ENCODE measurements around the gene DIAPH3.

DIAPH3 gene

GRCh38 chr13:59665184-59665583 lies 498.5 kb downstream of the DIAPH3 start:
- no peak for DNase-seq

DNA sequence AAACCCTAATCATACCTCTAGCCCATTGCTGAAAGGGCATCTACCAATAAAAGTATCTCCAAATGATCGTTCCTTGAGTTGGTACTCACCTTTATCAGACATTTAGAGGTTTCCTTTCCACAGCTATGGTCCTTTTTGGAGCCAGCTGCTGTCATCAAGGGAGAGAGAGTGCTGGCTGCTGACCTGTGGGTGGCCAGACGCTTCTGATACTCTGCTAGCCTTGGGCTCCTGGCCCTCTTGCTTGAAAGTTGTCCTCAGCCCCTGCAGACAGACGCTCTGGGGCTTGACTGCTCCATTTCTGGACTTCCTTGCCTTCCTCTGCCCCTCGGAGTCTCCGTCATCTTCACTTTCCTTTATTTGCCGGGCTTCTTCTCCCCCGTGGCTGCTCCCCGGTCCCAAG lies 499.1 kb downstream of the DIAPH3 start:
- DNase-seq, result no peak

DNA sequence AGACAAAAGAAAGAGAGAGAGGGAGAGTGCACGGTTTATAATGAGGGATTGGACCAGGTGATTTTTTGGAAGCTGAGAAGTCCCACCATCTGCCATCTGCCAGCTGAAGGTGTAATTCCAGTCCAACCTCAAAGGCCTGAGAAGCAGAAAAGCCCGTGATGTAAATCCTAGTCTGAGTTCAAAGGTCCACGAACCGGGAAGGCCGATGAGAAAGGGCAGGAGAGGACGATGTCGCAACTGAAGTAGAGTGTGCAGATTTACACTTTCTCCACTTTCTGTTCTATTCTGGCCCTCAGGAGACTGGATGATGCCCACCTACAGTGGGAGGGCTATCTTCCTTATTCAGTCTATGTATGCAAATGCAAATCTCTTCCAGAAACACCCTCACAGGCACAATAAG lies 500.0 kb downstream of the DIAPH3 start:
- DNase-seq, result no peak

DNA sequence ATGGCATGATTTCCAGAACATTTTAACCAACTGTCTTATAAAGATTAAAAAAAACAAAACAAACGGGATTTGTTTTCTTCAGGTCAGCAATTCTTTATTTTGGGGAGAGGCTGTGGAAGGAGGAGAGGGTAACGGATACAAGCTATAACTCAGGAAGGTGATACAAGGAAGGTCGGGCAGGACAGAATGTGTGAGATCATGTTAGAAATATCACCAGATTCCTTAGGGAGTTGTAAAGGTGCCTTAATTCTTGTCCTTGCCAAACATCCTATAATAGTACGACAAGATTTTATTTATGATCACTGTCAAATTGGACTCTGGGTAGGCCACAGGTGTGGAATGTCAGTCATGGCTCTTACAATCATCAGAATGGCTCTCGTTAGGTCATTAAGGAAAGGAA lies 503.1 kb downstream of the DIAPH3 start:
- no peak for DNase-seq

DNA sequence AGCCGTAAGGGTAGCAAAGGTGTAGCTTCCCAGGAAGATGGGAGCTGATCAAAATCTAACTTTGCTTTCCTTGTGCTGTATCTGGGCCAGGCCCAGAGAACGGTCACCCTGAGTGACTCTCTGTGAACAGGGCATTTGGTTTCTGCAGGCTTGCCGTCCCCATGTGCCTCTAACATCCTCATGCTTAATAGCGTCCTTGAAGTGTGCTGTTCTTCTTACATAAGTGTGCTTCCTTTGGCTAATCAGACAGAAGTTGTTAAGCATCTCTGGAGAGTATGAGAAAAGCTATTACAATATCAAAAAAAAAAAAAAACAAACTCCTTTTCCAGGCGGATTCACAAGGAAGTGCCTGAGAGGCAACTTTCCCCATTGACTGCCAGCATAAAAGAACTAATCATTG lies 503.7 kb downstream of the DIAPH3 start:
- DNase-seq, result no peak

- DNase-seq, result no peak
Observed at GRCh38 chr13:59658738-59659330, 504.9 kb downstream of the DIAPH3 start.

GRCh38 chr13:59658027-59658737 lies 505.5 kb downstream of the DIAPH3 start:
- DNase-seq, result no peak

DNA sequence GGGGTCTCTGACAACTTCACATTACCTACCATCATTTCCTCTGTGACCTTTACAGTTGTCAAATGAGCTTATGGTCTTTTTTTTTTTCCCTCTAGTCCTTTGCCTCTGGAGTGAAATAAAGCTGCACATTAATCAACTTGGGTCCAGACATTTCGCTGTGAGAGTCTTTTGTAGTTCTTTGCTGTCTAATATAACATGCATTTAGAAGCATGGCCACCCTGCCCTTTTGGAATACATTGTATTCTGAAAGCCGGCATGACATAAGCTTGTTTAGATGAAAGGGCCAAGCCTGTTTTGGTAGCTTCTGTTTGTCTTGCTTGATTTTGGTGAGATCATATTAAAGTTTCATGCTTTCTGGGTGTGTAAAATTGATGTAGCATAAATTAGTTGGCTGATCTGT lies 509.8 kb downstream of the DIAPH3 start:
- DNase-seq, result no peak

GRCh38 chr13:59651479-59651878 lies 512.2 kb downstream of the DIAPH3 start:
- DNase-seq, result no peak

- no peak for DNase-seq
Observed at GRCh38 chr13:59643906-59644626, 519.7 kb downstream of the DIAPH3 start.

DNA sequence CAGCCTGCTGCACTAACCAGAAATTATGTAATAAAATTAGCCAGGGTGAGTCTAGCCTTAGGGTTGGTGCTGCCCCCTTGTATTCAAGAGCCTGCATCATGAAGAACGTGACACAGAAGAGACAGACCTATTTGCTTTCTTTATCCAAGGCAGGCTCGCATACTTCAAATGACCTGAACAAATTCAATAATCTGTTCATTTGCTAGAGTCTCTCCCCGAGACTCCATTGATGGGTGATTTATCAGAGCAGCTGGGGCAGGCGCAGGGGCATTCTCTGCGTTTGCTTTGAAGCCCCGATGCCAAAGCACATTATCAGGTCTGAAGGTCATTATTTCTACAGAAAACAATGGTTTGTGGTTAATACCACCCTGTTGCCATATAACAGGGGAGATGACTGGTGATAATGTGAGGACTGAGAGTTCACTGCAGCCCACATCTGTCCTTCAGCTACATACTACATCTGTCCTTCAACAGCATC lies 520.3 kb downstream of the DIAPH3 start:
- no peak for DNase-seq

DNA sequence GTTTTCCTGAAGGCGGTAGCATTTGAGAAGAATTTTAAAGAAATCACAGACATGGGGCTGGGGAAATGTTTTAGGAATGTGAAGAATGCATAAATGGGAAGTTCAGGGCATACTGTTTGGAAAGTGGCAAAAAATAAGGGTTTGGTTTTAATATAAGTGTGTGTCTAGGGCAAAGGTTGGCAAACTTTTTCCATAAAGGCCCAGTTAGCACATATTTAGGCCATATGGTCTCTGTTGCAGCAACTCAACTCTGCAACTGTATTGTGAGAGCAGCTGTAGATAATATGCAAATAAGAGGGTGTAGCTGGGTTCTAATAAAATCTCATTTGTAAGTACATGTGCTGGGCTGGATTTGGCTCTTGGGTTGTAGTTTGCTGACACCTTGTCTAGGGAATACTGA lies 521.9 kb downstream of the DIAPH3 start:
- no peak for DNase-seq

- no peak for DNase-seq
Observed at GRCh38 chr13:59641261-59641660, 522.5 kb downstream of the DIAPH3 start.

DNA sequence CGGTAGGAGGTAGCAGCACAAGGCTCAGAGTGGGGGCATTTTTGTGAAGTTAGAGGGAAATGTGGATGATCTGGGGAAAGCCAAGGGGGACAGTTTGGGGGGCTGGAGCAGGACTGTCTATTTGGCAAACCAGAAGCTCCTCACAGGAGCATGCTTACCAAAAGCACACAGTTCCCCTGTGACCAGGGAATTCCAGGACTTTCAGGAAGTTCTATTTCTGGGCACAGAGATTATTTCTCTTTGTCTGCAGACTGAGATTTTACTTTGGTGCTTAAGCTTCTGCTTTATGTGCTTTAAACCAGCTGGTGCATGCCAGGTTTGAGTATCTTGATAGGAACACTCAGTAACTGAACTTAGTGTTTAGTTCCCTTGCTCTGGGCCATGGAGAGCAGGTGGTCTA lies 525.3 kb downstream of the DIAPH3 start:
- no peak for DNase-seq

GRCh38 chr13:59635589-59635988 lies 528.1 kb downstream of the DIAPH3 start:
- DNase-seq, result no peak

- no peak for DNase-seq
Observed at GRCh38 chr13:59633290-59633689, 530.4 kb downstream of the DIAPH3 start.

GRCh38 chr13:59631271-59631670 lies 532.5 kb downstream of the DIAPH3 start:
- DNase-seq, result peak in 1 of 2 experiments; percentile 31

DNA sequence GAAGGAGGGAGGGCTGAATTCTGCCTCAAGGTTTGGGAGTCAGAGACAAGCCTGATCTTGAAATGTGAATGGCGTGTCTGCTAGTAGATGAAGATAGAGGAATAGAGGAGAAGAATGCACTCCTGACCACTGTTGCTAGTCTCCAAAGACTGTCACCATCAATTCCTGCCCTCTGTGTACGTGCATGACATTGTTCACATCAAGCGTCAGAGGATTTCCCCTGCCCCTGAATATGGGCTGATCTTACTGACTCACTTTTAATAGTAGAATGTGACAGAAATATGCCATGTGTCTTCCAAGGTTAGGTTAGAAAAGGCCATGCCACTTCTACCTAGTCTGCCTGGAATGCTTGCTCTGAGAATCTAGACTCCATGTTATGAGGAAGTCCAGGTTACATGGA lies 538.6 kb downstream of the DIAPH3 start:
- DNase-seq, result no peak

GRCh38 chr13:59623206-59623915 lies 540.4 kb downstream of the DIAPH3 start:
- no peak for DNase-seq

DNA sequence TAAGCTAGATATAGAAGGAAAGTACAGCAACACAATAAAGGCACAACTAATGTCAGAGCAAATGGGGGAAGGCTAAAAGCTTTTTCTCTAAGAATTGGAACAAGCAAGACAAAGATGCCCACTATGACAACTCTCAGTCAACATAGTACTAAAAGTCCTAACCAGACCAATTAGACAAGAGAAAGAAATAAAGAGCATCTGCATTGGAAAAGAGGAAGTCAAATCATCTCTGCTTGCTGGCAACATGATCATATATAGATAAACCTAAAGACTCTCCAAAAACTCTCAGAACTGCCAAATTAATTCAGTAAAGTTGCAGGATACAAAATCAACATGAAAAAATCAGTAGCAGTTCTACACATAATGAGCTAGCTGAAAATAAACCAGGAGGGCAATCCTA lies 542.0 kb downstream of the DIAPH3 start:
- peak; percentile 21 to 51 for DNase-seq
